A549 (cell line): ENCODE data around the gene TFF1.

Experiments used
- CTCF ChIP-seq: fragments of >200 bp; sonication (Bioruptor Twin); formaldehyde crosslinking; IDR thresholded peaks from 3 replicates; pipeline ENCODE4 v1.5.1; 2016
- HMGXB4 ChIP-seq: fragments of 250-450 bp; sonication (Bioruptor Pico); IDR thresholded peaks from 2 replicates; pipeline ENCODE4 v1.5.0; 2021; ENCODE audit warnings: mild to moderate bottlenecking, moderate library complexity, borderline replicate concordance
- NFE2L2 ChIP-seq: fragments of 150-350 bp; conservative IDR thresholded peaks from 2 replicates; pipeline ENCODE4 v1.6.1; 2014; ENCODE audit warnings: low read length
- POLR2A ChIP-seq: IDR thresholded peaks from 2 replicates; pipeline ENCODE4 v1.6.1; 2012; ENCODE audit warnings: mild to moderate bottlenecking, low read length

DNA sequence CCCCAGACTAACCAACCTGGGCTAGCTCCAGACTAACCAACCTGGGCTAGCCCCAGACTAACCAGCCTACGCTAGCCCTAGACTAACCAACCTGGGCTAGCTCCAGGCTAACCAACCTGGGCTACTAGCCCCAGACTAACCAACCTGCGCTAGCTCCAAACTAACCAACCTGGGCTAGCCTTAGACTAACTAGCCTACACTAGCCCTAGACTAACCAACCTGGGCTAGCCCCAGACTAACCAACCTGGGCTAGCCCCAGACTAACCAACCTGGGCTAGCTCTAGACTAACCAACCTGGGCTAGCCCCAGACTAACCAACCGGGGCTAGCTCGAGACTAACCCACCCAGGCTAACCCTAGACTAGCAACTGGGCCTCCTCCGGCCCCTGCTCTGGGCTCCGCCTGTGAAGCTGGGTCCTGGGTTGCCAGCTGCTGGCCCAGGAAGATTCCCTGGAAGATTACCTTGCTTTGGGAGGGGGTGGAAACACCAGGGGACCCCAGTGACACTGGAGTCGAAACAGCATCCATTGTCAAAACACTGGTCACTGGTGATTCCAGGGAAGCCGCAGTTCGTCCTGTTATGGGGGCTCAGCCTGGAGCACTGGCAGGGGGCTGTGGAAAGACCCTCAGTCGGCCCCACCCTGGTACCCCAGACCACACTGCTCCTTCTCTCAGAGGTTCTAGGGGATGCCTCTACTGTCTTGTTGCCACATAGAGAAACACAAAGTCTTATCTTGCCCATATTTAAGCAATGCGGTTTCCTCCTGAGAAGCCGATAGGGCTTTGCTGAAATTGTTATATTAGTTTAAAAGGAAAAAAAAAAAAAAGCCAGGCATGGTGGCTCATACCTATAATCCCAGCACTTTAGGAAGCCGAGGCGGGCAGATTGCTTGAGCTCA lies 16.7 kb downstream of the TFF1 start:
- TF ChIP-seq NFE2L2: no peak
- TF ChIP-seq CTCF: no peak
- no peak for TF ChIP-seq HMGXB4
- TF ChIP-seq POLR2A: no peak
